Liver (tissue), 9 donors: ENCODE data around the gene PSPC1. TPM values are rescaled to one million over a fixed set of nuclear protein-coding genes. Genes with fewer than 3 reads are reported as not detected.

Source experiments
- DNase-seq: peaks from one replicate; pipeline ENCODE4 v3.0.0-alpha.2; 2017; ENCODE audit warnings: low spot score
- H3K27ac ChIP-seq, 2 donors: one replicate each; pipeline ENCODE4 v1.7.0; 2013; ENCODE audit warnings: inconsistent platforms in 2 of 2, low read length in 2 of 2, control low read depth in 1 of 2, low read depth in 1 of 2, mild to moderate bottlenecking in 1 of 2
- H3K27me3 ChIP-seq, 4 donors: one replicate each; pipeline versions ENCODE4 v1.6.1 to v1.7.0; 2013; ENCODE audit warnings: low read length in 3 of 4, inconsistent platforms in 1 of 4, mild to moderate bottlenecking in 1 of 4, moderate library complexity in 1 of 4; ENCODE audit not compliant: control insufficient read depth in 4 of 4, insufficient read depth in 4 of 4
- H3K36me3 ChIP-seq, 4 donors: one replicate each; pipeline versions ENCODE4 v1.6.1 to v1.7.0; 2013; ENCODE audit warnings: low read length in 3 of 4, mild to moderate bottlenecking in 3 of 4, low read depth in 1 of 4, moderate library complexity in 1 of 4; ENCODE audit not compliant: control insufficient read depth in 4 of 4, insufficient read depth in 3 of 4
- H3K4me1 ChIP-seq, 4 donors: one replicate each; pipeline versions ENCODE4 v1.6.1 to v1.7.0; 2013; ENCODE audit warnings: low read length in 3 of 4, mild to moderate bottlenecking in 3 of 4, moderate library complexity in 1 of 4; ENCODE audit not compliant: control insufficient read depth in 4 of 4, insufficient read depth in 4 of 4
- H3K4me3 ChIP-seq, 3 donors: one replicate each; pipeline versions ENCODE4 v1.6.1 to v1.7.0; 2013; ENCODE audit warnings: low read length in 3 of 3, control low read depth in 1 of 3, low read depth in 1 of 3, mild to moderate bottlenecking in 1 of 3
- H3K9ac ChIP-seq, 2 donors: one replicate each; pipeline ENCODE4 v1.7.0; 2013; ENCODE audit warnings: low read length in 2 of 2, mild to moderate bottlenecking in 2 of 2, moderate library complexity in 2 of 2, control low read depth in 1 of 2, low read depth in 1 of 2
- H3K9me3 ChIP-seq, 4 donors: one replicate each; pipeline versions ENCODE4 v1.6.1 to v1.7.0; 2013; ENCODE audit warnings: low read length in 3 of 4; ENCODE audit not compliant: control insufficient read depth in 4 of 4
- ATF3 ChIP-seq: IDR thresholded peaks from 2 replicates; pipeline ENCODE4 v1.6.1; 2016; ENCODE audit warnings: antibody characterized with exemption
- CTCF ChIP-seq: fragments of 150-350 bp; IDR thresholded peaks from 2 replicates; pipeline ENCODE4 v1.5.1; 2017; ENCODE audit warnings: improper control_type of control experiment, low read depth, low read length; ENCODE audit not compliant: missing input control
- EGR1 ChIP-seq, 2 donors: IDR thresholded peaks; 2 replicates each; pipeline ENCODE4 v1.6.1; 2016 to 2018; ENCODE audit warnings: antibody characterized with exemption in 2 of 2, low read depth in 2 of 2
- FOXA1 ChIP-seq: IDR thresholded peaks from 2 replicates; pipeline ENCODE4 v1.6.1; 2016; ENCODE audit warnings: antibody characterized with exemption
- FOXA2 ChIP-seq: IDR thresholded peaks from 2 replicates; pipeline ENCODE4 v1.6.1; 2016; ENCODE audit warnings: antibody characterized with exemption
- GABPA ChIP-seq, 2 donors: IDR thresholded peaks in 1 of 2; conservative IDR thresholded peaks in 1 of 2; 2 replicates each; pipeline ENCODE4 v1.6.1; 2016; ENCODE audit warnings: antibody characterized with exemption in 2 of 2, mild to moderate bottlenecking in 1 of 2, moderate library complexity in 1 of 2
- HNF4A ChIP-seq, 2 donors: conservative IDR thresholded peaks; 2 replicates each; pipeline ENCODE4 v1.6.1; 2016; ENCODE audit warnings: antibody characterized with exemption in 2 of 2, mild to moderate bottlenecking in 2 of 2
- HNF4G ChIP-seq: IDR thresholded peaks from 2 replicates; pipeline ENCODE4 v1.6.1; 2016; ENCODE audit warnings: antibody characterized with exemption
- JUND ChIP-seq, 2 donors: IDR thresholded peaks; 2 replicates each; pipeline ENCODE4 v1.6.1; 2016; ENCODE audit warnings: antibody characterized with exemption in 2 of 2
- MAX ChIP-seq: IDR thresholded peaks from 2 replicates; pipeline ENCODE4 v1.6.1; 2016; ENCODE audit warnings: antibody characterized with exemption
- NR2F2 ChIP-seq: IDR thresholded peaks from 2 replicates; pipeline ENCODE4 v1.6.1; 2016; ENCODE audit warnings: antibody characterized with exemption
- RAD21 ChIP-seq, 2 donors: IDR thresholded peaks; 2 replicates each; pipeline ENCODE4 v1.6.1; 2016; ENCODE audit warnings: antibody characterized with exemption in 2 of 2, mild to moderate bottlenecking in 2 of 2
- REST ChIP-seq: IDR thresholded peaks from 2 replicates; pipeline ENCODE4 v1.6.1; 2016; ENCODE audit warnings: antibody characterized with exemption, mild to moderate bottlenecking
- RXRA ChIP-seq, 2 donors: IDR thresholded peaks; 2 replicates each; pipeline ENCODE4 v1.6.1; 2017 to 2018; ENCODE audit warnings: antibody characterized with exemption in 2 of 2, mild to moderate bottlenecking in 1 of 2
- SP1 ChIP-seq: IDR thresholded peaks from 2 replicates; pipeline ENCODE4 v1.6.1; 2018; ENCODE audit warnings: antibody characterized with exemption, mild to moderate bottlenecking
- TAF1 ChIP-seq: conservative IDR thresholded peaks from 2 replicates; pipeline ENCODE4 v1.6.1; 2016; ENCODE audit warnings: antibody characterized with exemption, mild to moderate bottlenecking
- YY1 ChIP-seq: IDR thresholded peaks from 2 replicates; pipeline ENCODE4 v1.6.1; 2016; ENCODE audit warnings: antibody characterized with exemption, mild to moderate bottlenecking
- ZBTB33 ChIP-seq: IDR thresholded peaks from 2 replicates; pipeline ENCODE4 v1.6.1; 2016; ENCODE audit warnings: antibody characterized with exemption
- WGBS: extraction: QIAGEN DNeasy Blood & Tissue Kit; methylation state at CpG from one replicate; pipeline ENCODE4 v1.1.7; 2013; 5-methylcytosine and 5-hydroxymethylcytosine counted together
- polyA plus RNA-seq, 2 donors: library from polyadenylated mRNA; stranded (reverse) in 1 of 2; unstranded in 1 of 2; fragments of 200-250 nt in 1 of 2; fragments of >200 nt in 1 of 2; fragmentation: Nextera tagmentation in 1 of 2; extraction: Ambion mirVana in 1 of 2; gene quantifications; one replicate each; pipeline versions ENCODE4 v1.2.1 to v1.2.3, GENCODE V29; 2013 to 2015
- total RNA-seq, 2 donors: library from RNA; depleted of rRNA; stranded (reverse); fragments of >200 nt; gene quantifications; one replicate each; pipeline ENCODE4 v1.2.3, GENCODE V29; 2014
- donor health status: healthy.
- donor health status: healthy.
- donor health status: healthy.
- donor health status: healthy.
- donor health status: healthy.

Gene PSPC1
- total and polyA plus RNA-seq, 4 donors = 7.8 to 38.2 (median 20.1) TPM

- Histone ChIP-seq H3K9me3 (no peaks in the 10 kb centered on the region), H3K27me3 (no peaks in the 10 kb centered on the region), H3K9ac (no peak overlapping the region), H3K4me1 (no peaks in the 10 kb centered on the region), H3K27ac (no peak overlapping the region), H3K36me3 (peaks cover 26 to 76% (median 49%) of the 10 kb centered on the region in 4 donors), H3K4me3 (no peak overlapping the region)
- TF ChIP-seq HNF4G = no peak
- TF ChIP-seq NR2F2 = no peak
- no peak for TF ChIP-seq MAX
- no peak for TF ChIP-seq EGR1 (IDR thresholded peaks at IDR 0.05; ENCODE audit: low read depth in 2 of 2)
- TF ChIP-seq RXRA (IDR thresholded peaks at IDR 0.05) = no peak
- no peak for TF ChIP-seq SP1
- TF ChIP-seq TAF1 = no peak
- TF ChIP-seq RAD21 (IDR thresholded peaks at IDR 0.05) = no peak
- TF ChIP-seq REST = no peak
- TF ChIP-seq ZBTB33 = no peak
- no peak for TF ChIP-seq HNF4A (conservative IDR thresholded peaks at IDR 0.05)
- TF ChIP-seq ATF3 = no peak
- TF ChIP-seq FOXA2 = no peak
- TF ChIP-seq GABPA (IDR thresholded peaks at IDR 0.05 in 1 of 2, conservative IDR thresholded peaks at IDR 0.05 in 1 of 2) = no peak
- no peak for TF ChIP-seq CTCF
- no peak for TF ChIP-seq JUND (IDR thresholded peaks at IDR 0.05)
- TF ChIP-seq FOXA1 = no peak
- TF ChIP-seq YY1 = no peak
- DNase-seq = no peak
- WGBS = 52% methylated on average over 5 of the region's 5 CpGs
These were observed 109.8 kb downstream of the PSPC1 start for GRCh38 chr13:19672990-19673389.
